Myocyte (in vitro differentiated cells): ENCODE measurements around the gene SPDYE1. TPM values are rescaled to one million over a fixed set of nuclear protein-coding genes. Genes with fewer than 3 reads are reported as not detected.

Experiments used
- microRNA-seq: library from miRNA; unstranded; fragments of <30 nt; microRNA quantifications from one replicate; pipeline ENCODE4, GENCODE V29; 2016
- total RNA-seq: library from RNA; depleted of rRNA; stranded (reverse); fragments of >200 nt; gene quantifications from 2 replicates; pipeline ENCODE4 v1.2.3, GENCODE V29; 2014

SPDYE1 gene
- total RNA-seq, 1 donor from 2014 or later: not detected

Small RNA genes within 50 kb of the gene (microRNA-seq; reads per million reads assigned to microRNA genes)
- not detected for gene MIR6837

Other genes with a start within 250 kb of the SPDYE1 start
- 37.8 and 42.2 TPM in 2 replicates for gene BLVRA, start 239.2 kb upstream of the SPDYE1 start, total RNA-seq
- 173 and 200 TPM in 2 replicates for gene MRPS24, start 128.4 kb upstream of the SPDYE1 start, total RNA-seq
- gene URGCP, start 91.3 kb upstream of the SPDYE1 start, total RNA-seq: 33.8 and 41.6 TPM in 2 replicates
- gene UBE2D4, start 71.5 kb upstream of the SPDYE1 start, total RNA-seq: 63.4 and 70.0 TPM in 2 replicates
- gene DBNL, start 46.8 kb downstream of the SPDYE1 start, total RNA-seq: 112 and 153 TPM in 2 replicates
- gene PGAM2, start 67.7 kb downstream of the SPDYE1 start, total RNA-seq: 62.5 and 81.2 TPM in 2 replicates
- 39.4 and 40.3 TPM in 2 replicates for gene POLM, start 84.6 kb downstream of the SPDYE1 start, total RNA-seq
- 0.75 and 1.2 TPM in 2 replicates for gene AEBP1, start 106.4 kb downstream of the SPDYE1 start, total RNA-seq
- 199 and 211 TPM in 2 replicates for gene POLD2, start 125.7 kb downstream of the SPDYE1 start, total RNA-seq
- not detected in 2 replicates for gene MYL7, start 143.4 kb downstream of the SPDYE1 start, total RNA-seq
- gene GCK, start 191.5 kb downstream of the SPDYE1 start, total RNA-seq: 0.13 TPM in 1 of 2 replicates, not detected in the other
- gene YKT6, start 203.1 kb downstream of the SPDYE1 start, total RNA-seq: 153 and 155 TPM in 2 replicates